Mammary epithelial cell (primary cell): ENCODE data around the gene SCYGR3.

Experiments
- CTCF ChIP-seq, 2 donors: IDR thresholded peaks in 1 of 2; conservative IDR thresholded peaks in 1 of 2; 2 replicates each; pipeline ENCODE4 v1.5.1; 2011 to 2012; ENCODE audit warnings: inconsistent platforms in 2 of 2, low read length in 2 of 2, mild to moderate bottlenecking in 2 of 2, control low read depth in 1 of 2, low read depth in 1 of 2; ENCODE audit not compliant: insufficient read depth in 1 of 2; ENCODE audit errors: extremely low read depth in 1 of 2
- EZH2 ChIP-seq: IDR thresholded peaks from 2 replicates; pipeline ENCODE4 v1.6.1; 2012; ENCODE audit warnings: low read length, inconsistent platforms, borderline replicate concordance

- TF ChIP-seq CTCF (conservative IDR thresholded peaks at IDR 0.05 in 1 of 2, IDR thresholded peaks at IDR 0.05 in 1 of 2; ENCODE audit: extremely low read depth in 1 of 2, insufficient read depth in 1 of 2, low read depth in 1 of 2, low read length in 2 of 2) (no peak), EZH2 (no peak)
These were observed 541 bp upstream of the SCYGR3 start for GRCh38 chr2:227615181-227615580.
